ENCODE data around the gene JMJD1C. TPM values are rescaled to one million over a fixed set of nuclear protein-coding genes. Genes with fewer than 3 reads are reported as not detected.

JMJD1C gene
- total RNA-seq, 2 donors from 2014 or later, result 91.8 to 103 TPM

GRCh38 chr10:63257778-63258177 is 208.0 kb downstream of the JMJD1C start:
- Histone ChIP-seq H3K4me3 (no peak overlapping the region), H3K9me3 (no peaks in the 10 kb centered on the region), H3K27me3 (no peaks in the 10 kb centered on the region), H3K27ac (peak overlapping the region in 1 of 4 donors; percentile 5), H3K4me1 (peaks cover 60% of the 10 kb centered on the region), H3K36me3 (replicated peaks in 1 of 2; ENCODE audit: insufficient read depth in 1 of 2, low read depth in 2 of 2) (no peaks in the 10 kb centered on the region)
- ATAC-seq, result no peak
- TF ChIP-seq CTCF (IDR thresholded peaks at IDR 0.05), result no peak
- TF ChIP-seq POLR2A (IDR thresholded peaks at IDR 0.05), result no peak
- no peak for DNase-seq
- 54 to 57% methylated on average over 2 of the region's 2 CpGs for WGBS, 2 donors
- intact Hi-C loops (cut with DNase I), result no loop called here

DNA sequence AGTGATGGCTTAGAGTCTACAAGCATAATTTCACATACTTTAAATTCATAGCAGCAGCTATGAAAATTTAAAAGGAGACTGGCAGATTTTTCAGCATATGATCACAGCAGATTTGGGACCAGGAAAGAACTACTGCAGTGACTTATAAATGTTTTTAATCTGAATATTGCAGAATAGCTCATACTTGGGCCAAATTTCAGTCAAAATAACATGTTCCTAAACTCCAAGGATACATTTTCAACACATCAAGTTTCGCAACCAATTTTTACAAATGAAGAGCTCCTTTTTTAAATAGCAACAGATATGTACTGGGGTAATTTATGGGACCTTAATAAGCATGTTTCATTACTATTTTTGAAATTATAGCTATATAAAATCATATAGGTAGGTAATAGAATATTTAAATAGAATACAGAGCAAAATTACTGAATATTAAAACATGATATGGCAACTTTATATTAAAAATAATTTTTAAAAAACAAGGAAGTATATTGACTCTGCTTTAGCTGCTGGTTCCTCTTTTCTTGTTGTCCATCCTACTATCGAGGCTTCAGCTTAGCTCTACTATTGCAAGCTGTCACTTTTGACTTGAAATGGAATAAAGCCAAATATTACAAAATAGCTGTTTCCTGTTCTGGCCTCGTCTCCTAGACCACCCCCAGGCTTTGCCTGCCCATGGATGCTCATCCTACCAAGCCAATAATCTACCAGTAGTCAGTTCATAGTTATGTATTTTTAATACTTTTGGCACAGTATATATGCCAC is 209.6 kb downstream of the JMJD1C start:
- ATAC-seq (peak; percentile 47), DNase-seq (peak in 1 of 4 donors; percentile 22)
- Histone ChIP-seq H3K4me1 (peaks cover 47% of the 10 kb centered on the region), H3K4me3 (no peak overlapping the region), H3K27me3 (no peaks in the 10 kb centered on the region), H3K9me3 (no peaks in the 10 kb centered on the region), H3K27ac (peak overlapping the region in 1 of 4 donors; percentile 59), H3K36me3 (replicated peaks in 1 of 2; ENCODE audit: insufficient read depth in 1 of 2, low read depth in 2 of 2) (no peaks in the 10 kb centered on the region)
- TF ChIP-seq POLR2A (IDR thresholded peaks at IDR 0.05) (no peak), CTCF (IDR thresholded peaks at IDR 0.05) (no peak)
- WGBS, 2 donors, result 26 to 33% methylated on average over 3 of the region's 3 CpGs
- intact Hi-C loops (cut with DNase I), result no loop called here

DNA sequence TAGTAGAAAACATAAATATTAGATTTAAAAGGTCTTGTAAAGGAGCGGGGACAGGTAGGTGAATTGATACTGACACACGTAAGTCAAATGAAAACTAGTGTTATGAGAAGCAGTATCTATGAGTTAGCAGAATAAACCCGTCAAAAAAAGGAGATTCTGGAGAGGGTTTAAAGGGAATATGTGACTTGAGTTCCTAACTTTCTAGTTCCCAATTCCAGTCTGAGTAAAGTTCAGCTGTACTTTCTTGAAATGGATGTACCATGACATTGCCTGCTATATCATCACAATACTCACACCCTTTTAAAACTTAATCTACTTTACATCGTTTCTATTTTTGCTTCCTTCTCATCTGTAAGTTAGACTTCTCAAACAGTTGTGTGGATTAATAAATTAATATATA is 210.5 kb downstream of the JMJD1C start:
- intact Hi-C loops (cut with DNase I), result no loop called here
- TF ChIP-seq POLR2A (IDR thresholded peaks at IDR 0.05) (no peak), CTCF (IDR thresholded peaks at IDR 0.05) (no peak)
- Histone ChIP-seq H3K9me3 (no peaks in the 10 kb centered on the region), H3K36me3 (replicated peaks in 1 of 2; ENCODE audit: insufficient read depth in 1 of 2, low read depth in 2 of 2) (no peaks in the 10 kb centered on the region), H3K4me1 (peaks cover 45% of the 10 kb centered on the region), H3K27ac (peak overlapping the region in 1 of 4 donors; percentile 59), H3K4me3 (no peak overlapping the region), H3K27me3 (no peaks in the 10 kb centered on the region)
- no peak for DNase-seq
- 81 to 88% methylated on average over 4 of the region's 4 CpGs for WGBS, 2 donors
- no peak for ATAC-seq

DNA sequence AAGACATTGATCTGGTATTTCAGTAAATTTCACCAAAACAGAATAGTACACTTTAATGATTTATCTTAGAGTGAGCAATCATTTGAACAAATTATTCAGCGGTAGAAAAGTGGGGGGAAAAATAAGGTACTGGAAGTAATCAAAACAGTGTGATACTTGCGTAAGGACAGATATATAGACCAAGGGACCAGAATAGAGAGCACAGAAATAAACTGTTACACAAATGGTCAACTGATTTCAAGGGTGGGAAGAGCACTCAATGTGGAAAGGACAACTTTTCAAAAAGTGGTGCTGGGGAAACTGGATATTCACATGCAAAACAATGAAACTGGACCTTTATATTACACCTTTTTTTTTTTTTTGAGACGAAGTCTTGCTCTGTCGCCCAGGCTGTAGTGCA is 212.7 kb downstream of the JMJD1C start:
- no peaks in the 10 kb centered on the region for H3K27me3 ChIP-seq
- WGBS, 2 donors, result 88 to 97% methylated on average over 4 of the region's 4 CpGs
- no peak for DNase-seq
- H3K4me1 ChIP-seq, result peaks cover 22% of the 10 kb centered on the region
- H3K36me3 ChIP-seq (replicated peaks in 1 of 2; ENCODE audit: insufficient read depth in 1 of 2, low read depth in 2 of 2), result peaks cover 0 to 2% of the 10 kb centered on the region in 2 donors
- no peaks in the 10 kb centered on the region for H3K9me3 ChIP-seq
- no peak overlapping the region for H3K27ac ChIP-seq
- TF ChIP-seq POLR2A (IDR thresholded peaks at IDR 0.05) (no peak), CTCF (IDR thresholded peaks at IDR 0.05) (no peak)
- no peak for ATAC-seq
- H3K4me3 ChIP-seq, result no peak overlapping the region
- intact Hi-C loops (cut with DNase I), result no loop called here
